ENCODE results near the gene TRMU. TPM values are rescaled to one million over a fixed set of nuclear protein-coding genes. Genes with fewer than 3 reads are reported as not detected.

Gene TRMU
- polyA plus RNA-seq, 1 donor (not counting 4 experiments of a cell fraction or from before 2014, with no cell fraction given): 33.6 TPM

- DNase-seq (ENCODE audit: low read depth, low spot score) (no peak), FAIRE-seq (no peak)
- no peak overlapping the region for H3K9ac ChIP-seq (ENCODE audit: control insufficient read depth, extremely low read depth, insufficient read depth, low read length)
- dilution Hi-C loops (cut with MboI; ENCODE audit: extremely low pct_ligation_motif_present, low sequenced_read_pairs): no loop called here
- H3K9me1 ChIP-seq (ENCODE audit: control insufficient read depth, extremely low read depth, insufficient read depth, low read length): no peaks in the 10 kb centered on the region
- no peak overlapping the region for H3K27ac ChIP-seq (ENCODE audit: control insufficient read depth, insufficient read depth, low read length)
- peaks cover 5% of the 10 kb centered on the region for H3K79me2 ChIP-seq (ENCODE audit: control insufficient read depth, insufficient read depth, low read length)
- H3K36me3 ChIP-seq (ENCODE audit: control insufficient read depth in 2 of 2, extremely low read depth in 1 of 2, insufficient read depth in 2 of 2, low read length in 2 of 2): peaks cover 2 to 14% of the 10 kb centered on the region in 2 experiments
- no peak overlapping the region for H3K4me3 ChIP-seq (ENCODE audit: control insufficient read depth in 2 of 3, extremely low read depth in 1 of 3, insufficient read depth in 2 of 3, low read depth in 1 of 3, low read length in 3 of 3)
- no peaks in the 10 kb centered on the region for H3K27me3 ChIP-seq (ENCODE audit: control insufficient read depth, extremely low read depth, insufficient read depth, low read length)
- H3K4me1 ChIP-seq (ENCODE audit: control insufficient read depth, extremely low read depth, insufficient read depth, low read length): no peaks in the 10 kb centered on the region
- TF ChIP-seq, protein P1, sequence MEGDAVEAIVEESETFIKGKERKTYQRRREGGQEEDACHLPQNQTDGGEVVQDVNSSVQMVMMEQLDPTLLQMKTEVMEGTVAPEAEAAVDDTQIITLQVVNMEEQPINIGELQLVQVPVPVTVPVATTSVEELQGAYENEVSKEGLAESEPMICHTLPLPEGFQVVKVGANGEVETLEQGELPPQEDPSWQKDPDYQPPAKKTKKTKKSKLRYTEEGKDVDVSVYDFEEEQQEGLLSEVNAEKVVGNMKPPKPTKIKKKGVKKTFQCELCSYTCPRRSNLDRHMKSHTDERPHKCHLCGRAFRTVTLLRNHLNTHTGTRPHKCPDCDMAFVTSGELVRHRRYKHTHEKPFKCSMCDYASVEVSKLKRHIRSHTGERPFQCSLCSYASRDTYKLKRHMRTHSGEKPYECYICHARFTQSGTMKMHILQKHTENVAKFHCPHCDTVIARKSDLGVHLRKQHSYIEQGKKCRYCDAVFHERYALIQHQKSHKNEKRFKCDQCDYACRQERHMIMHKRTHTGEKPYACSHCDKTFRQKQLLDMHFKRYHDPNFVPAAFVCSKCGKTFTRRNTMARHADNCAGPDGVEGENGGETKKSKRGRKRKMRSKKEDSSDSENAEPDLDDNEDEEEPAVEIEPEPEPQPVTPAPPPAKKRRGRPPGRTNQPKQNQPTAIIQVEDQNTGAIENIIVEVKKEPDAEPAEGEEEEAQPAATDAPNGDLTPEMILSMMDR (optimal IDR thresholded peaks at IDR 0.05 in 1 of 3, IDR thresholded peaks at IDR 0.05 in 1 of 3, conservative IDR thresholded peaks at IDR 0.05 in 1 of 3; ENCODE audit: extremely low read depth in 1 of 3, insufficient read depth in 2 of 3, low read length in 3 of 3): no peak
- no peak for TF ChIP-seq EZH2 (IDR thresholded peaks at IDR 0.05; ENCODE audit: low read length)
- H3K4me2 ChIP-seq (ENCODE audit: control insufficient read depth, extremely low read depth, insufficient read depth, low read depth, low read length): no peak overlapping the region
- H4K20me1 ChIP-seq (ENCODE audit: control insufficient read depth, extremely low read depth, insufficient read depth, low read length): no peaks in the 10 kb centered on the region
- no peak overlapping the region for H2AFZ ChIP-seq (ENCODE audit: control insufficient read depth, low read length)
- H3K9me3 ChIP-seq (ENCODE audit: control insufficient read depth, low read depth, low read length): no peaks in the 10 kb centered on the region
Measured at GRCh38 chr22:46319319-46319718, 16.2 kb upstream of the TRMU start.

DNA sequence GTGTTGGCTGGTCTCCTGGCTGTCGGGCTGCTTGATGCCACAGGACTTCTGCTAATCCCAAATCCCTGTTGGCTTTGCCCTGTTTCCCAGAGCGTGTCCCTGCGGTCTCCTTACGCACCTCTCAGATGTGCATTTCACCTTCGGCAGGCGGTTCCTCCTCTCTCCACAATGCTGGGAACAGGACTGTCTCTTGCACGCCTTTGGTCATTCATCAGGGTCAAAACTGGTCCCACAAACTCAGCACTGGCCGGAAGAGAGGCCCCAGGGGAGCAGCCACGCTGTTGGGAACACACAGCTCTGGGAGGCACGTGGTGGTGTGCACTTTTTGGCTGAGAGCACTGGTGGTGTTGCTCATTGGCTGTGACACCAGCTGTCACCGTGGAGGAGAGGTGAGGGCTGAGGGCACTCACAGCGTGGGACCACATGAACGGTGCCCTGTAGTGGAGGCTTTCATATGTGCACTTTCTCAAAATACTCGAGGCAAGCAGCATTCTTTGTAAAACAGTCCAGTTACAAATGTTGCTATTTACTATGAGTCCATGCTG, 15.3 kb upstream of the TRMU start:
- no peak overlapping the region for H3K4me3 ChIP-seq (ENCODE audit: control insufficient read depth in 2 of 3, extremely low read depth in 1 of 3, insufficient read depth in 2 of 3, low read depth in 1 of 3, low read length in 3 of 3)
- no peaks in the 10 kb centered on the region for H3K27me3 ChIP-seq (ENCODE audit: control insufficient read depth, extremely low read depth, insufficient read depth, low read length)
- no peaks in the 10 kb centered on the region for H3K9me1 ChIP-seq (ENCODE audit: control insufficient read depth, extremely low read depth, insufficient read depth, low read length)
- H3K79me2 ChIP-seq (ENCODE audit: control insufficient read depth, insufficient read depth, low read length): peaks cover 5% of the 10 kb centered on the region
- no peak overlapping the region for H3K9ac ChIP-seq (ENCODE audit: control insufficient read depth, extremely low read depth, insufficient read depth, low read length)
- H3K4me1 ChIP-seq (ENCODE audit: control insufficient read depth, extremely low read depth, insufficient read depth, low read length): no peaks in the 10 kb centered on the region
- H4K20me1 ChIP-seq (ENCODE audit: control insufficient read depth, extremely low read depth, insufficient read depth, low read length): no peaks in the 10 kb centered on the region
- dilution Hi-C loops (cut with MboI; ENCODE audit: extremely low pct_ligation_motif_present, low sequenced_read_pairs): no loop called here
- no peak for TF ChIP-seq EZH2 (IDR thresholded peaks at IDR 0.05; ENCODE audit: low read length)
- TF ChIP-seq, protein P1 (optimal IDR thresholded peaks at IDR 0.05 in 1 of 3, IDR thresholded peaks at IDR 0.05 in 1 of 3, conservative IDR thresholded peaks at IDR 0.05 in 1 of 3; ENCODE audit: extremely low read depth in 1 of 3, insufficient read depth in 2 of 3, low read length in 3 of 3): no peak
- no peak overlapping the region for H2AFZ ChIP-seq (ENCODE audit: control insufficient read depth, low read length)
- FAIRE-seq (no peak), DNase-seq (ENCODE audit: low read depth, low spot score) (no peak)
- no peak overlapping the region for H3K4me2 ChIP-seq (ENCODE audit: control insufficient read depth, extremely low read depth, insufficient read depth, low read depth, low read length)
- peaks cover 2 to 17% of the 10 kb centered on the region in 2 experiments for H3K36me3 ChIP-seq (ENCODE audit: control insufficient read depth in 2 of 2, extremely low read depth in 1 of 2, insufficient read depth in 2 of 2, low read length in 2 of 2)
- no peak overlapping the region for H3K27ac ChIP-seq (ENCODE audit: control insufficient read depth, insufficient read depth, low read length)
- H3K9me3 ChIP-seq (ENCODE audit: control insufficient read depth, low read depth, low read length): no peaks in the 10 kb centered on the region

Measured in keratinocyte (primary cell).